BLaER1 treated with 17β-estradiol and CSF1 and Interleukin-3, amounts not matched to agents 10 nM and 100 nM (cell line): Measurements from ENCODE around the gene ZMYND10.

Source experiments
- H3K27ac ChIP-seq, 11 experiments: shearing (Covaris generic); formaldehyde crosslinking; 2 replicates each; pipeline ENCODE4 v1.8.1; 2022
- H3K27me3 ChIP-seq, 11 experiments: shearing (Covaris generic); formaldehyde crosslinking; 2 replicates each; pipeline ENCODE4 v1.8.1; 2022
- H3K36me3 ChIP-seq, 11 experiments: shearing (Covaris generic); formaldehyde crosslinking; 2 replicates each; pipeline ENCODE4 v1.8.1; 2022
- H3K4me1 ChIP-seq, 10 experiments: shearing (Covaris generic); formaldehyde crosslinking; 2 replicates each; pipeline ENCODE4 v1.8.1; 2022
- H3K4me2 ChIP-seq, 11 experiments: shearing (Covaris generic); formaldehyde crosslinking; 2 replicates each; pipeline ENCODE4 v1.8.1; 2022
- H3K4me3 ChIP-seq, 10 experiments: shearing (Covaris generic); formaldehyde crosslinking; 2 replicates each; pipeline ENCODE4 v1.8.1; 2022
- H3K9ac ChIP-seq, 11 experiments: shearing (Covaris generic); formaldehyde crosslinking; 2 replicates each; pipeline ENCODE4 v1.8.1; 2022
- H3K9me3 ChIP-seq, 11 experiments: shearing (Covaris generic); formaldehyde crosslinking; replicated peaks in 1 of 11; 2 replicates each; pipeline ENCODE4 v1.8.1; 2022
- H4K20me1 ChIP-seq, 11 experiments: shearing (Covaris generic); formaldehyde crosslinking; 2 replicates each; pipeline ENCODE4 v1.8.1; 2022
- Cebpa-rat ChIP-seq, 11 experiments: shearing (Covaris generic); IDR thresholded peaks; 2 replicates each; pipeline ENCODE4 v1.8.1; 2022

The ZMYND10 gene

DNA sequence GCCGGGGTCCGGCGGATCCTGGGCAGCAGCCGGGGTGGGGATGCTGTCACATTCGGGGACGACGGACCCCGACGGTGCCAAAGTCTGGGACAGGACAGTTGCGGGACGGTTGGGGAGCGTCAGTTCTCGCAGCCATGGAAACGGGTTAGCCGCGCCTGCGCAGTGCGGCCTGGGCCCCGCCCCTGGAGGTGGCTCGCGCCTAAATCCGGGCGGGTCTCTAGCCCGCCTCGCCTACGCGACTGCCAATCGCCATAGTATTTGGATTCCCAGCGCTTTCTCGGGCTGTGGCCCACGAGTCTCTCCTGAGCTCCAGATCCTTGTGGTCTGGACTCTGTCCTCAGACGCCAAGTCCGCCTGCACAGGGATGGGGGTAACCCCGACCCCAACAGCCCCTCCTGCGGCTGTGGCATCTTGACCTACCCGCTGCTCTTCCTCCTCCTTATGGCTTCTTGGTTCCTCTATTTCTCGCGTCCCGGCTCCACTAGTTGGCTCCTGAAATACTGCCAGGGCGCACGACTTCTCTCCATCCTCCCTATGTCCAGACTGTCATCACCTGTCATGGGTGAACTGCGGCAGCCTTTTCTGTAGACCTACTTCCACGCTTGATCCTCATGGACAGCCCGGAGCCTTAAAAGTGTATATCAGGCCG, at the start of gene ZMYND10:
Gene ZMYND10, minus strand, starts transcription at position 147 of the 649 bp plus-strand sequence. CDS start 153 bp downstream, outside the sequence.
- H3K9me3 ChIP-seq, result no peaks in the 10 kb centered on the region
- TF ChIP-seq Cebpa-rat (IDR thresholded peaks at IDR 0.05), result no peak
- peaks cover 55 to 94% (median 76%) of the 10 kb centered on the region in 10 experiments for H3K4me1 ChIP-seq
- H3K27me3 ChIP-seq, result peaks cover 0 to 31% (median 14%) of the 10 kb centered on the region in 11 experiments; a peak in 12 of 22 replicates
- peak within 1 kb of the TSS in 6 of 11 experiments; percentile 4 to 64 (median 50); a peak in 10 of 22 replicates for H3K27ac ChIP-seq
- H3K9ac ChIP-seq, result peak within 1 kb of the TSS; percentile 36 to 67 (median 62); a peak in 20 of 22 replicates
- peak within 1 kb of the TSS; percentile 31 to 62 (median 48); a peak in 19 of 20 replicates for H3K4me3 ChIP-seq
- H3K4me2 ChIP-seq, result peak within 1 kb of the TSS; percentile 86 to 97 (median 93)
- H3K36me3 ChIP-seq, result peaks cover 0 to 22% (median 18%) of the 10 kb centered on the region in 11 experiments; a peak in 19 of 22 replicates
- H4K20me1 ChIP-seq, result peaks cover 0 to 13% (median 0%) of the 10 kb centered on the region in 11 experiments; a peak in 5 of 22 replicates

DNA sequence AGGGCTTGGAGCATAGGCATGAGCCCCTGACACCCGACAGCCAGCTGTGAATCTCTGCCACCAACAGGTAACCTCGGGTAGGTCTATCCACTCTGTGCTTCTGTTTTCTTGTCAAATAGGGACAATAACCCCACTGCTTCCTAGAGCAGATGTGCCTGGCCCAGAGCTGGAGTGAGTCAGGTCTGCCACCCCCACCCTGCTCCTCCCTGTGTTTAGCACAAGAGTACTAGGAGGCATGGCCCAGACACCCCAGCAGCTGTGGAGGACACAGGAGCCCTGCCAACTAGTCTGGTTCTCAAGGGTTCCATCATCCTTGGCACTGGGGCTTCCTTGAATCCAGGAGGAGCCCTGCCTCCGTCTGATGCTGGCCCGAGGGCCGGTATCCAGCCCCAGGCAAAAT, 47.5 kb upstream of the ZMYND10 start:
- Histone ChIP-seq H3K4me3 (no peak overlapping the region), H3K27me3 (no peaks in the 10 kb centered on the region), H4K20me1 (peaks cover 0 to 7% (median 0%) of the 10 kb centered on the region in 11 experiments; a peak in 1 of 22 replicates), H3K9me3 (no peaks in the 10 kb centered on the region), H3K9ac (no peak overlapping the region), H3K4me2 (no peak overlapping the region), H3K27ac (no peak overlapping the region), H3K36me3 (no peaks in the 10 kb centered on the region), H3K4me1 (peaks cover 17 to 44% (median 30%) of the 10 kb centered on the region in 10 experiments)
- no peak for TF ChIP-seq Cebpa-rat (IDR thresholded peaks at IDR 0.05)

DNA sequence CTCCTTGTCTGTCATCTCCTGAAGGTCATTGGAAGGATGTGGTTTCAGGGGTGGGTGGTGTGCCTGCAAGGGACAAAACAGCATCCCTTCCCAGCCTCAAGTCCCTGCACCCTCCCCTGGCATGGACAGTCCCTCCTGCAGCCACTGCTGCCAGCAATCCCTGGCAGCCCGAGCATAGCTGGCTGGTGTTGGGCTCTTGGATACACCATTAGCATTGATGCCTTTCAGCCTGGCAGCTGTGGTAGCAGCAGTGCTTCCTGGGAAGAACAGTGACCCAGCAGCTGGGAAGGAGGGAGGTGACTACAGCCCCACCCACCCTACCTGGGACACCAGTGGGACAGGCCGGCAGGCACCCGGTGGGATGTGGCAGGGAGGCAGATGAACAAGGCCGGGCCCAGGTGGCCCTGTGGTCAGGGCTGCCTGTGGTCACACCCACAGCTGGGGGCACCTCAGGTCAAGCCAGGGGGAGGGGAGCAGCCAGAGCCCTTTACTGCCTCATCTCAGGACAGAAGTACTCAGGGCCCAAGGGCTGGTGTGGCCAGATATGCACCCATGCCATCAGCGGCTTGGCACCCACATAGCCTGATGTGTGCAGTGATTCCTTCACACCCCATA, 46.7 kb upstream of the ZMYND10 start:
- Histone ChIP-seq H4K20me1 (peaks cover 0 to 7% (median 0%) of the 10 kb centered on the region in 11 experiments; a peak in 1 of 22 replicates), H3K4me2 (peak overlapping the region in 8 of 11 experiments; percentile 1 to 47 (median 30); a peak in 11 of 22 replicates), H3K9ac (no peak overlapping the region; a peak in 1 of 22 replicates), H3K4me3 (no peak overlapping the region), H3K4me1 (peaks cover 9 to 35% (median 23%) of the 10 kb centered on the region in 10 experiments), H3K27ac (no peak overlapping the region), H3K9me3 (no peaks in the 10 kb centered on the region), H3K36me3 (no peaks in the 10 kb centered on the region), H3K27me3 (no peaks in the 10 kb centered on the region)
- no peak for TF ChIP-seq Cebpa-rat (IDR thresholded peaks at IDR 0.05)

DNA sequence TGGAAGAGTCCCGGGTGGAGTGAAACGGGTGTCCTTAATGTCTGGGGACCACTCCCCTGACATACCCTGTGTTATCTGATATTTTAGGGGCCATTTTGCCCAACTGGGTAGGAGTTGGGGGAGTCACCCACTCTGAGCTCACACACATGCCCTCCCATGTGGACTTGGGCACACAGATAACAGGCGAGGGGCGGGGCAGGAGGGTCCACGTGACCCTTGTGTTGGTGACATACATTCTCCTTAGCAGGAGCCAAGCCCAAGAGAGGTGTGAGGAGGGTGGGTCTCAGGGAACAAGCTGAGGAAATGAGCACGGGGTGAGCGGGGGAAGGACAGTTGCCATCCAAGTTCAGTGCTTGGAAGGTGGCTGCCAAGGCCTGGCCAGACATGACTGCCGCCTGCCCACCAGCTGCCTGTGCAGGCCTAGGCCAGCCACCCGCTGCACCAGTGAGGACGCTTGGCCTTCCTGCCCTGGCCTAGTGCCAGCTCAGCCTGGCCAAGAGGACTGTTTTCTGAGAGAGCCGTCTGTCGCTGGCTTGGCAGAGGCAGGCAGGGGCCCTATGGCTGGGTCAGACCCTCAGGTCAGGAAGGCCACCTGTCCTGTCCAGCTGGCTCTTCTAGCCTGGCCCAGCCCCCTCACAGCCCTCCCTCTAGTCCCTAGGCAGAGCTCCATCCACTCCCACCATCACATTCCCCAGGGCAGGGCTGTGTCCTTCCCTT, 45.1 kb upstream of the ZMYND10 start:
- Histone ChIP-seq H3K36me3 (no peaks in the 10 kb centered on the region), H3K4me3 (no peak overlapping the region), H3K9ac (no peak overlapping the region), H3K9me3 (no peaks in the 10 kb centered on the region), H3K27ac (no peak overlapping the region), H4K20me1 (peaks cover 0 to 7% (median 0%) of the 10 kb centered on the region in 11 experiments; a peak in 1 of 22 replicates), H3K27me3 (no peaks in the 10 kb centered on the region; a peak in 1 of 22 replicates), H3K4me2 (no peak overlapping the region), H3K4me1 (peaks cover 5 to 28% (median 17%) of the 10 kb centered on the region in 10 experiments; a peak in 17 of 20 replicates)
- no peak for TF ChIP-seq Cebpa-rat (IDR thresholded peaks at IDR 0.05)

DNA sequence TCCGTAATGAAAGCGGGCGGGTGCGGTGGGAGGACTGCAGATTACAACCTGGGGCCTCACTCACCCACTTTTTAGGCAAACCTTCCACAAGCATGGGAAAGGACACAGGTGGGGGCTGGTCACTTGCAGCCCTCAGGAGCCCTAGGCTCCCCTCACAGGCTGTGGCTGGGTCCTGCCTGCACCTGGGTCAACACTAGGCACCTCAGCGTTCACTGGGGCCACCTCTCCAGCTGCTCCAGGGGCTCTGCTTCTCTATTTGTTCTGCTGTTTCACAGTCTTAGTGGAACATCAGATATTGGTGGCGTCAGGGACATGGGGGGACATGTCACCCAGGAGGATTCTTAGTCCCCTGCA, 43.9 kb upstream of the ZMYND10 start:
- H3K36me3 ChIP-seq, result no peaks in the 10 kb centered on the region
- H3K9ac ChIP-seq, result no peak overlapping the region
- H3K27ac ChIP-seq, result no peak overlapping the region
- H3K4me3 ChIP-seq, result no peak overlapping the region
- H3K4me2 ChIP-seq, result no peak overlapping the region
- TF ChIP-seq Cebpa-rat (IDR thresholded peaks at IDR 0.05), result no peak
- H4K20me1 ChIP-seq, result no peaks in the 10 kb centered on the region; a peak in 1 of 22 replicates
- H3K9me3 ChIP-seq, result no peaks in the 10 kb centered on the region
- H3K27me3 ChIP-seq, result no peaks in the 10 kb centered on the region; a peak in 1 of 22 replicates
- peaks cover 0 to 31% (median 11%) of the 10 kb centered on the region in 10 experiments; a peak in 15 of 20 replicates for H3K4me1 ChIP-seq

DNA sequence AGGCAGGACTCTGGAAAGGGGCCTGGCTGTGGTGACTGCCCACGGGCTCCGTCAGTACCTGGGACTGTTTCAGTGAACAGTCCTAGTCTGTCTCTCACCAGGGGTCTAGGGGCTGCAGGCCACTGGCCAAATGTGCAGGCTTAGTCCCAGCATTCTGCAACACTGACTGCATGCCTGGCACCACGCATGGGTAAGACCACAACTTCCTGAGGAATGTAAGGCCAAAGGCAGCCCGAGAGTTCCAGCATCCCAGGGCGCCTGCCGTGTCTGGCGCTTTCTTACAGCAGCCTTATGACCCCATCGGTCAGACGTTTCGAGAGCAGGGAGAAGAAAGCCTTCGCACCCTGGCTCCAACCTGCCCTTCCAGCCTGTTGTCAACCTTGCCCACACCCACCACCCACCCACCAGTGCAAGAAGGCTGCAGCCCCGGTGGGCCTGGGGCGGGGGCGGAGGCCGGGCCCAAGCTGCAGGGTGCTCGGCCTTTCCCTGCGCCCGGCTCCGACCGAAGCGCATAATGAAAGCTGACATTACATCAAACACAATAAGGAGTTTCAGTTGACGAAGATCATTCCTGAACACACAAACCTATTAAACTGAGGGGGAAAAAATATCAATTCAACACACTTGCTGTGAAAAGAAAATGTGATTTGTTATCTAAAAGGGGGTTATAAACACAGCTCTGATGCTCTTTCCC, 43.3 kb upstream of the ZMYND10 start:
- H3K4me1 ChIP-seq, result peaks cover 0 to 31% (median 11%) of the 10 kb centered on the region in 10 experiments; a peak in 13 of 20 replicates
- no peak overlapping the region for H3K9ac ChIP-seq
- TF ChIP-seq Cebpa-rat (IDR thresholded peaks at IDR 0.05), result no peak
- no peak overlapping the region for H3K4me2 ChIP-seq
- no peak overlapping the region for H3K4me3 ChIP-seq
- H3K27me3 ChIP-seq, result no peaks in the 10 kb centered on the region; a peak in 1 of 22 replicates
- no peak overlapping the region for H3K27ac ChIP-seq
- H3K9me3 ChIP-seq, result no peaks in the 10 kb centered on the region
- no peaks in the 10 kb centered on the region for H3K36me3 ChIP-seq
- H4K20me1 ChIP-seq, result no peaks in the 10 kb centered on the region; a peak in 1 of 22 replicates

DNA sequence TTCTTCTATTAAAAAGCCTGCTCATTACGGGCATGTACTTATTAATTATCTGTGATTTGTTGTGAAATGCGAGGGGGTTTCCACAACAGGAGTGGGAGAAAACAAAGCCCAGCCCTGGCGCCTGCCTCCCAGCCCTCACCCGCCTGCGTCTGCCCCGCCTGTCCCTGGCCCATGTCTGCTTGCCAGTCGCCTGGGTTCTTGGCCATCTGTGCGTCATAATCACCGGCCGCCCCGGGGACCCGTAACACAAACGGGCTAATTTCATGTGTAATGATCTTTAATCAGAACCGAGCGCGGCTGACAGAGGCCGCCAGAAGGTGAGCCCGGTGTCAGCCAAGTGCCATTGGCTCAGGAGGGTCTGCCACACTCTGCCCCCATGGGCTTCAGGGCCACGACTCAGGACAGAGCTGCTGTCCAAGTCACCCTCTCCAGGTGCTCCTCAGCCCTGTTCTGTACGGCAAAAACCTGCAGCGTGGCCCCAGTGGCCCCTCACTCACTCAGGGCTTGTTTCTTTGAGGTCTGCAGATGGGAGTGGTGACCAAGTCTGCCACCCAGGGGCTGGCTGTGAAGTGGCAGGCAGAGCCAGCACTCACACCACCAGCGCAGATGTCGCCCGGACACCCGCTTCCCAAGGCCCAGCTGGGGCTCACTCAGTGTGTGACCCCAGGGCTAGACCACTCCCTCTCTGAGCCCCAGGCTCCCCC, 42.6 kb upstream of the ZMYND10 start:
- Histone ChIP-seq H3K9me3 (no peaks in the 10 kb centered on the region), H3K27me3 (no peaks in the 10 kb centered on the region; a peak in 1 of 22 replicates), H3K9ac (no peak overlapping the region), H3K27ac (no peak overlapping the region), H4K20me1 (no peaks in the 10 kb centered on the region; a peak in 1 of 22 replicates), H3K36me3 (no peaks in the 10 kb centered on the region), H3K4me2 (no peak overlapping the region), H3K4me1 (peaks cover 0 to 31% (median 11%) of the 10 kb centered on the region in 10 experiments; a peak in 13 of 20 replicates), H3K4me3 (no peak overlapping the region)
- no peak for TF ChIP-seq Cebpa-rat (IDR thresholded peaks at IDR 0.05)

DNA sequence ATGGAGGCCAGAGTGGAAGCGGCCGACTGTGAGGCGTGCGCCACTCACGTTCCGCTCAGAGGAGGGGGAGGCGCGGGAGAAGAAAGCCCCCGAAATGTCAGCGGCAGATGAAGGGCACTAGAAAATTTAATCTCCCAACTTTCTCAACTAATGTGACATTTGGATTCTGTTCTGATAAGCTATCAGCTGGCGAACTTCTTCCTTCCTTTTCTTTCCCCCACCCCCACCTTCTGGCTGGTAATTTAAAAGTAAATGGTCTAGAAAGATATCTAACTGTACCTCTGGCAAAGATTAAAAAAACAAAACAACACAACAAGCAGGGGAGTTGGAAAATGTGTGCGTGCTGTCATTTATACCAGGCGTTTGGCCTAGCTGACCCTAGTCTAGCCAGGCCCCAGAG, 40.2 kb upstream of the ZMYND10 start:
- Histone ChIP-seq H3K4me2 (no peak overlapping the region), H3K4me1 (peaks cover 0 to 27% (median 7%) of the 10 kb centered on the region in 10 experiments; a peak in 11 of 20 replicates), H3K27me3 (no peaks in the 10 kb centered on the region; a peak in 1 of 22 replicates), H3K9me3 (no peaks in the 10 kb centered on the region), H3K36me3 (no peaks in the 10 kb centered on the region), H3K4me3 (no peak overlapping the region), H4K20me1 (no peaks in the 10 kb centered on the region; a peak in 1 of 22 replicates), H3K27ac (no peak overlapping the region), H3K9ac (no peak overlapping the region)
- no peak for TF ChIP-seq Cebpa-rat (IDR thresholded peaks at IDR 0.05)
